Peyer's patch (tissue), 4 donors: ENCODE data around the gene FAM20A. TPM values are rescaled to one million over a fixed set of nuclear protein-coding genes. Genes with fewer than 3 reads are reported as not detected.

Experiments
- DNase-seq, 3 donors: peaks; one replicate each; pipeline ENCODE4 v3.0.0-alpha.2; 2017 to 2019
- H3K27ac ChIP-seq, 4 donors: fragments of 200-600 bp; sonication (generic); one replicate each; pipeline ENCODE4 v1.5.1; 2016 to 2019
- H3K27me3 ChIP-seq, 2 donors: fragments of 200-600 bp; sonication (generic); one replicate each; pipeline ENCODE4 v1.5.1; 2019
- H3K36me3 ChIP-seq, 3 donors: fragments of 200-600 bp; sonication (generic); one replicate each; pipeline ENCODE4 v1.5.1; 2016 to 2019
- H3K4me1 ChIP-seq, 4 donors: fragments of 200-600 bp; sonication (generic); one replicate each; pipeline ENCODE4 v1.5.1; 2016 to 2019
- H3K4me3 ChIP-seq, 4 donors: fragments of 200-600 bp; sonication (generic); 1 replicate in 3 of 4; 2 replicates in 1 of 4; pipeline ENCODE4 v1.5.1; 2016 to 2019; ENCODE audit warnings: mild to moderate bottlenecking in 1 of 4
- H3K9me3 ChIP-seq, 4 donors: fragments of 200-600 bp; sonication (generic); one replicate each; pipeline ENCODE4 v1.5.1; 2016 to 2019; ENCODE audit warnings: mild to moderate bottlenecking in 1 of 4
- POLR2A ChIP-seq, 2 donors: fragments of 450-650 bp; IDR thresholded peaks; one replicate each; pipeline ENCODE4 v1.5.1; 2017; ENCODE audit warnings: antibody characterized with exemption in 2 of 2, mild to moderate bottlenecking in 2 of 2, moderate library complexity in 2 of 2
- total RNA-seq, 4 donors: library from RNA; depleted of rRNA; stranded (reverse); fragments of >200 nt; gene quantifications; one replicate each; pipeline ENCODE4 v1.1.0, GENCODE V29; 2016
- TF ChIP-seq, protein P1 (sequence below), 6 experiments: fragments of 450-650 bp in 4 of 6; fragments of 200-600 bp in 2 of 6; sonication (generic) in 1 of 6; IDR thresholded peaks; one replicate each; pipeline ENCODE4 v1.5.1; 2017 to 2019; ENCODE audit warnings: antibody characterized with exemption in 6 of 6, mild to moderate bottlenecking in 3 of 6, moderate library complexity in 1 of 6

FAM20A gene
- total RNA-seq, 4 donors from 2014 or later: 2.4 to 3.5 (median 2.5) TPM; not detected in 1

DNA sequence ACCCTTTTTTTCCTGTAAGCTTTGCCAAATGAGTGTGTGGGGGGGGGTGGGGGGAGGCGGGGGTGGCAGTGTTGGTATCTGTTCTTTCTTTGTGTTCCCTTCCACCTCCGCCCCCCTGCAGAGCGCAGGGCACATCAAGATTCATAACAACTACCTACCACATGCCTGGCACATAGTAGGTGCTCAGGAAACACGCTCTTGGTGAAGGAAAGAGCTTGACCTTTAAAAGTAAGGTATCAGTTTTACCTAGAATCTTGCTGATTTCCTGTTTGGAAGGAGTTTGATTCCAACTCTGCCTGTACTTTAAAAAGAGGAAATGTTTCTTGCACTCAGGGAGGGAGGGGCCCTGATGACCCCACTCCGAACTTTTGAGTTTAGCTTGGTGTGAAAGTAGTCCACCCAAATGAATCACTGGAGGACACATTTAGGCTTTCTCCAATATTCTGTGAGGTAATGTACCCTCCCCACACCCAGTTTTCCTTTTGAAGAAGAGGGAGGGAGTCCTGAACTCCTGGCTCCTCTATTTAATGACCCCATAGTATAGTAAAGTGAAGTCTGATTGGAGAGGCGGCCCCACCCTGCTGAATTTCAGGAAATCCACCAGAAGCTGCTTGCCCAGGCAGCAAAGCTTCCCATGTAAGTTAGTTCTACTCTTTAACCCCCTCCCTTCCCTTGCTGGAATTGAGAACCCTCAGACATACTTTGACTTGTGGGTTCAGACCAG lies 560 bp upstream of the FAM20A start:
- Histone ChIP-seq H3K36me3 (no peaks in the 10 kb centered on the region), H3K9me3 (no peaks in the 10 kb centered on the region), H3K4me1 (peaks cover 0 to 18% (median 5%) of the 10 kb centered on the region in 4 donors), H3K27me3 (peaks cover 0 to 19% of the 10 kb centered on the region in 2 donors), H3K27ac (peak overlapping the region in 3 of 4 donors; percentile 17 to 61 (median 31)), H3K4me3 (peak overlapping the region in 1 of 4 donors; percentile 52)
- TF ChIP-seq, protein P1, sequence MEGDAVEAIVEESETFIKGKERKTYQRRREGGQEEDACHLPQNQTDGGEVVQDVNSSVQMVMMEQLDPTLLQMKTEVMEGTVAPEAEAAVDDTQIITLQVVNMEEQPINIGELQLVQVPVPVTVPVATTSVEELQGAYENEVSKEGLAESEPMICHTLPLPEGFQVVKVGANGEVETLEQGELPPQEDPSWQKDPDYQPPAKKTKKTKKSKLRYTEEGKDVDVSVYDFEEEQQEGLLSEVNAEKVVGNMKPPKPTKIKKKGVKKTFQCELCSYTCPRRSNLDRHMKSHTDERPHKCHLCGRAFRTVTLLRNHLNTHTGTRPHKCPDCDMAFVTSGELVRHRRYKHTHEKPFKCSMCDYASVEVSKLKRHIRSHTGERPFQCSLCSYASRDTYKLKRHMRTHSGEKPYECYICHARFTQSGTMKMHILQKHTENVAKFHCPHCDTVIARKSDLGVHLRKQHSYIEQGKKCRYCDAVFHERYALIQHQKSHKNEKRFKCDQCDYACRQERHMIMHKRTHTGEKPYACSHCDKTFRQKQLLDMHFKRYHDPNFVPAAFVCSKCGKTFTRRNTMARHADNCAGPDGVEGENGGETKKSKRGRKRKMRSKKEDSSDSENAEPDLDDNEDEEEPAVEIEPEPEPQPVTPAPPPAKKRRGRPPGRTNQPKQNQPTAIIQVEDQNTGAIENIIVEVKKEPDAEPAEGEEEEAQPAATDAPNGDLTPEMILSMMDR (IDR thresholded peaks at IDR 0.05): no peak
- TF ChIP-seq POLR2A (IDR thresholded peaks at IDR 0.05): no peak
- no peak for DNase-seq

DNA sequence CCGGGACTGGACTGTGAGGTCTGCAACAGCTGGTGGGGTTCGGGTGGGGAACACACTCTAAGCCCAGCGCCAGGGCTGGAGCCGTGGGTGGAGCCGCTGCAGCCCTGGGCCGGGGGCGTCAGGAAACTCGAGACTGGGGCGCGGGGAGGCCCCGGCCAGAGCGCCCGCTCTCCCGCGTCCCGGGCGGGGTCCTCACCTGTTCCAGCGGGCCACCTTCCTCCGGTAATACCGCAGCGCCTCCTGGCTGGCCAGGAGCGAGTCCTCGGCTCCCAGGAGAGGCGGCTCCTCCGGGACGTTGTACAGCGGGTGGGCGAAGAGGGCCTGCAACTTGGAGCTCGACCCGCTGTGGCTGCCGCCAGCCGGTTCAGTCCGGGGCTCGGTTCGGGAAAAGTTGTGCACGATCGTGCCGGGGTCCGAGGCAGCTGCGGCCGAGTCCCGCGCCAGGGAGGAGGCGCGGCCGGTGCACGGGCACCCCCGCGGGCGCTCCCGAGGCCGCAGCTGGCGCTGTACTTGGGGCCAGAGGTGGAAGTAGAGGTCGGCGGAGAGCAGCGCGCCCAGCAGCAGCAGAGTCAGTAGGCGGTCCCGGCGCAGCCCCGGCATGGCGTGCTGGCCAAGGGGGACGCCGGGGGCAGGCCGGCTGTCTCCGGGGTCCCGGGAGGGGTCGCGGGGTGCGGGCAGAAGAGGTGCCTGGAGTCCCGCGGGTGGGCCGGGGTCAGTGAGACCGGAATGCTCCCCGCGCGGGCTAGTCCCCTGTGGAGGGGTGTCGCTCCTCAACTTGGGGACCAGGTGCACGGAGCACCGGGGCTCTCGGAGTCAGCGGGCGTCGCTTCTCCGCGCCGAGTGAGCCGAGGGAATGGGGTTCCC lies 868 bp downstream of the FAM20A start:
- H3K36me3 ChIP-seq: no peaks in the 10 kb centered on the region
- H3K4me1 ChIP-seq: peaks cover 0 to 18% (median 5%) of the 10 kb centered on the region in 4 donors
- H3K9me3 ChIP-seq: no peaks in the 10 kb centered on the region
- DNase-seq: peak in 1 of 3 donors; percentile 50
- peak overlapping the region; percentile 37 to 52 (median 42) for H3K4me3 ChIP-seq
- TF ChIP-seq, protein P1 (IDR thresholded peaks at IDR 0.05): no peak
- TF ChIP-seq POLR2A (IDR thresholded peaks at IDR 0.05): no peak
- H3K27me3 ChIP-seq: peaks cover 0 to 19% of the 10 kb centered on the region in 2 donors
- peak overlapping the region; percentile 22 to 63 (median 58) for H3K27ac ChIP-seq

DNA sequence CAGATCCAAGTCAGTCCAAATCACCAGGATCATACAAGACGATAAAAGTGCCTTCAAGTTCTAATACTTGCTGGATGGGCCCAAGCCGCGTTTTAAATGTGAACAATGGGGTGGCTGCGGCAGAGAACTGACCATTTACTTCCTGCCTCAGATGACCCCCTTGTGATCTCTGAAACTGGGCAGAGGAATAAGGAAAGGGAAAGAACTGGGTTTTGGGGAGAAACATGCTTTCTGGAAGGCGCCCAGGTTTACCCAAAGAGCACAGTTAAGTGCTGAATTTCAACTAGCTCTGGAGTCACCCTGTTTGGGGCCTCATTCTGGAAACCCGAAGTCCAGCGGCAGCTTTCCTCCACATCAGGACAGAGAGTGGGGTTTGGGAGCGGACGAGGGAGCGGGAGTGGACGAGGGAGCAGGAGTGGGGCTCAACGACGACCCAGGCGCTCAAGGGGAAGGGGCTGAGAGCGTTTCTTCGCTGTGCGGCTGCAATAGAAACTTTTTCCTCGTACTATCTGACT lies 1.6 kb downstream of the FAM20A start:
- H3K4me1 ChIP-seq: peaks cover 0 to 18% (median 5%) of the 10 kb centered on the region in 4 donors
- TF ChIP-seq POLR2A (IDR thresholded peaks at IDR 0.05): no peak
- TF ChIP-seq, protein P1 (IDR thresholded peaks at IDR 0.05): no peak

DNA sequence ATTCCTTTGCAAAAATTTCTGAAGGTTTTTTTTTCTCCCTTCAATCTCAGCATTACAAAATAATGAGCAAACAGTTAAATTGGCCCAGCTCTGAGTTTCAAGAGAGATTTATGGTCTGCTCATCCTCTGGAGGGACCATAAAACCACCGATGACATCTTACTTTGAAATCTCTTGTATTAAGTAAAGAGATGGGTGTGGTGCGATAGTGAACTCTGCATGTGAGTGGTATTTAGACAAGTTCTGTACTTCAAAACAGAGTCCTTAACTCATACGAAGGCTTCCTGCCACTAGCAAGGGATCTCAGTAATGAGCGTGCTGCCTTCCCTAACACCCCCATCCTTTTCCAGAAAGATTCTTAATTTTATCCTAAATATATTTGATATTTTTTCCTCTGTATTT lies 2.1 kb downstream of the FAM20A start:
- peaks cover 0 to 19% of the 10 kb centered on the region in 2 donors for H3K27me3 ChIP-seq
- no peak for DNase-seq
- TF ChIP-seq POLR2A (IDR thresholded peaks at IDR 0.05): no peak
- TF ChIP-seq, protein P1 (IDR thresholded peaks at IDR 0.05): no peak
- H3K27ac ChIP-seq: peak overlapping the region in 2 of 4 donors; percentile 59 to 63
- H3K9me3 ChIP-seq: no peaks in the 10 kb centered on the region
- peak overlapping the region in 2 of 4 donors; percentile 46 to 52 for H3K4me3 ChIP-seq
- no peaks in the 10 kb centered on the region for H3K36me3 ChIP-seq
- peaks cover 0 to 18% (median 5%) of the 10 kb centered on the region in 4 donors for H3K4me1 ChIP-seq

More for the DNA sequence above, 1.6 kb downstream of the FAM20A start:
- Histone ChIP-seq H3K27ac (peak overlapping the region; percentile 22 to 63 (median 58)), H3K36me3 (no peaks in the 10 kb centered on the region), H3K4me3 (peak overlapping the region; percentile 37 to 52 (median 42)), H3K27me3 (peaks cover 0 to 19% of the 10 kb centered on the region in 2 donors), H3K9me3 (no peaks in the 10 kb centered on the region)
- no peak for DNase-seq

DNA sequence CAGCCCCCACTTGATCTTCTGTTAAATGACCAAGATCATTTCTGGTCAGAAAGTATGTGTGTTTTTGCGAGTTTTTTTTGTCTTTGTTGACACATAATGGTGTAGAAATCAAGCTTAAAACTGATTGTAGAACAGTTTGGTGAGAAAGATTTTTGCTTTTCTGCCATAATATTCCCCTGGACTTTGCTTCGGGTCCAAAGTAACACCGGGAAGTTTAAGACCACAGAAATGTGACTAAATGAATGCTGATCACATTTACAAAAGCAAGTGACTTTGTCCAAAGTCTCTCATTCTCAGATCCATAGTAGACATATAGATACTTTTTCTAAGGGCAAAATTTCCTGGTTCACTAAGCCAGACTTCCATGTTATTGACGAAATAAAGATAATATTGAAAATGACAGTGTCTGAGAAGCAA lies 2.6 kb downstream of the FAM20A start:
- peak overlapping the region in 1 of 4 donors; percentile 16 for H3K4me3 ChIP-seq
- no peak for DNase-seq
- H3K9me3 ChIP-seq: no peaks in the 10 kb centered on the region
- H3K4me1 ChIP-seq: peaks cover 0 to 18% (median 5%) of the 10 kb centered on the region in 4 donors
- no peaks in the 10 kb centered on the region for H3K36me3 ChIP-seq
- peak overlapping the region in 1 of 4 donors; percentile 59 for H3K27ac ChIP-seq
- TF ChIP-seq, protein P1 (IDR thresholded peaks at IDR 0.05): no peak
- TF ChIP-seq POLR2A (IDR thresholded peaks at IDR 0.05): no peak
- H3K27me3 ChIP-seq: peaks cover 0 to 19% of the 10 kb centered on the region in 2 donors
